A673 (cell line): ENCODE measurements around the gene PSMC5.
"Not testable (repeated sequence)": the region's sequence is repeated elsewhere in the genome, so short reads cannot be mapped to it uniquely, and the experiment has no call there.

Source experiments
- CTCF ChIP-seq: fragments of 300-800, 200-600 bp; sonication (generic); conservative IDR thresholded peaks from 2 replicates; pipeline ENCODE4 v1.5.1; 2017; ENCODE audit warnings: low read depth, mild to moderate bottlenecking, antibody characterized with exemption, low read length, moderate library complexity, mixed read lengths
- EZH2 ChIP-seq: fragments of 200-600 bp; sonication (generic); IDR thresholded peaks from 2 replicates; pipeline ENCODE4 v1.6.1; 2017; ENCODE audit warnings: borderline replicate concordance, low read depth, mild to moderate bottlenecking, mixed read lengths, antibody characterized with exemption, low read length; ENCODE audit not compliant: poor library complexity, severe bottlenecking

- not testable (repeated sequence) for TF ChIP-seq CTCF, EZH2
Observed at GRCh38 chr17:63871646-63872365, 44.6 kb downstream of the PSMC5 start.
